ENCODE data around the gene FGFR3.

DNA sequence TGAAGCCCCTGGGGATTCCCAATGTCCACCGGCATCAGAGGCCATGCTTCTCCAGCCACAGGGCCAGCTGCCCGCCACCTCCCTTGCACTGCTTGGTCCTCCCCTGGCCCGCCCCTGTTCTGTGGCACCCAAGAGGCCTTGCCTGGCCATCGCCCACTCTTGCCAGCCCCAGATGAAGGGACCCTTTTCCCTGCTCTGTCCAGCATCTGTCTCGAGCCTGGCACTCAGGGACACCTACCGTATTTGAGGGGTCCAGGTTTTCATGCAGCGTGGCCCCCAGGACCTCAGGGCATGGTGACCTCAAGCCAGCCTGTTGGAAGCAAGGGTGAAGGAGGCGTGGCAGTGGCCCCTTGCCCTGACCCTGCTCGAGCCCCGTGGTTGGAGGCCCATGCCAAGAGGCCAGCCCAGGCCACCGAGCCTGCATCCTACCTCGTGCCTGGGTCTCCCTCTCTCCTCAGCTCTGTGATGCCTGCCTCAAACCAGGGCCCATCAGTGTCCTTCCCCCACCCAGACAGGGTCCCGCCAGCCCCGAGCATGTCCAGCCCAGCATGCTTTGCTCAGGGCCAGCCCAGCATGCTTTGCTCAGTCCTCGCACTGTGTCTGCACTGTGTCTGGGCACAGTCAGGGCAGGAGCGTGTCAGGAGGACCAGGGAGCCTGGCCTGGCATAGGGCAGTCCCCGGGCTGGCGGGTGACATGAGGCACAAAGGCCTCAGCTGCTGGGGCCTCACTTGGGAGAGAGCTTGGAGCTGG, 14.3 kb upstream of the FGFR3 start:
- TF ChIP-seq POLR2AphosphoS5 (IDR thresholded peaks at IDR 0.05; ENCODE audit: low read depth, low read length), result no peak
- TF ChIP-seq TAF1 (IDR thresholded peaks at IDR 0.05; ENCODE audit: borderline replicate concordance, low read depth, low read length), result no peak

All from GM12892 (cell line).